Panc1 (cell line): ENCODE data around the gene TWNK. TPM values are rescaled to one million over a fixed set of nuclear protein-coding genes. Genes with fewer than 3 reads are reported as not detected.

Experiments
- ATAC-seq: fragments of 200-7000 bp; cut with Tn5 transposase; 2 replicates; pipeline ENCODE4 v1.9.1; 2020; ENCODE audit warnings: mild to moderate bottlenecking, moderate library complexity
- BruUV-seq: library from RNA; stranded (reverse); fragments of 400-500 nt; replicated peaks from 2 replicates; lab custom pipeline; 2021; lab: Mats Ljungman, UMichigan
- CTCF ChIA-PET: fragments of 300-600 bp; sonication (Branson Sonifier 250); formaldehyde crosslinking; loops from one replicate; lab custom pipeline; 2022; ENCODE audit warnings: antibody characterized with exemption; lab: Charles Lee
- POLR2A ChIA-PET: fragments of 300-600 bp; sonication (Branson Sonifier 250); formaldehyde crosslinking; loops from one replicate; lab custom pipeline; 2022; ENCODE audit warnings: antibody characterized with exemption; lab: Charles Lee
- DNase-seq: peaks from one replicate; pipeline ENCODE4 v3.0.0-alpha.2; 2010; ENCODE audit warnings: low read depth, low spot score
- H3K27ac ChIP-seq: 2 replicates; pipeline ENCODE4 v1.5.1; 2011; ENCODE audit warnings: mild to moderate bottlenecking, low read length, inconsistent platforms
- H3K27me3 ChIP-seq: fragments of 200-500 bp; sonication (Bioruptor generic); 2 replicates; pipeline ENCODE4 v1.6.0; 2014; ENCODE audit warnings: low read length, inconsistent platforms; ENCODE audit not compliant: control insufficient read depth, insufficient read depth
- H3K36me3 ChIP-seq: fragments of 200-500 bp; sonication (Bioruptor generic); 2 replicates; pipeline ENCODE4 v1.5.1; 2014; ENCODE audit warnings: inconsistent platforms, mild to moderate bottlenecking, low read length, moderate library complexity; ENCODE audit not compliant: control insufficient read depth, insufficient read depth
- H3K4me1 ChIP-seq: 2 replicates; pipeline ENCODE4 v1.5.1; 2011; ENCODE audit warnings: inconsistent platforms, mild to moderate bottlenecking, low read length, moderate library complexity; ENCODE audit not compliant: control insufficient read depth, insufficient read depth
- H3K4me3 ChIP-seq, 2 experiments: 2 replicates each; pipeline ENCODE4 v1.5.1; 2011 to 2012; ENCODE audit warnings: low read depth in 2 of 2, low read length in 2 of 2, mild to moderate bottlenecking in 2 of 2, inconsistent platforms in 1 of 2, moderate library complexity in 1 of 2
- H3K9me3 ChIP-seq: fragments of 200-500 bp; sonication (Bioruptor generic); 2 replicates; pipeline ENCODE4 v1.5.1; 2014; ENCODE audit warnings: low read depth, mild to moderate bottlenecking, inconsistent platforms, low read length, moderate library complexity; ENCODE audit not compliant: control insufficient read depth, insufficient read depth
- CTCF ChIP-seq: fragments of 450-650 bp; IDR thresholded peaks from 2 replicates; pipeline ENCODE4 v1.5.1; 2017; ENCODE audit warnings: mild to moderate bottlenecking
- POLR2AphosphoS5 ChIP-seq: IDR thresholded peaks from 2 replicates; pipeline ENCODE4 v1.6.1; 2012; ENCODE audit warnings: mild to moderate bottlenecking, low read depth, low read length, moderate library complexity
- SIN3A ChIP-seq: IDR thresholded peaks from 2 replicates; pipeline ENCODE4 v1.6.1; 2012; ENCODE audit warnings: low read depth, mild to moderate bottlenecking, low read length, moderate library complexity, borderline replicate concordance; ENCODE audit not compliant: insufficient read depth
- TCF7L2 ChIP-seq: IDR thresholded peaks from 2 replicates; pipeline ENCODE4 v1.6.1; 2011; ENCODE audit warnings: mild to moderate bottlenecking, low read depth, low read length, inconsistent platforms
- in situ Hi-C: cut with HindIII; loops from 2 replicates; pipeline ENCODE4 v1.10.0; 2016; ENCODE audit warnings: low sequenced_read_pairs, low pct_unique_long_range_greater_than_20kb
- intact Hi-C: fragments of 100-400 bp; cut with micrococcal nuclease; formaldehyde crosslinking; loops from one replicate; pipeline ENCODE4 v1.10.0; 2022; ENCODE audit not compliant: unreplicated experiment
- total RNA-seq: library from RNA; stranded (reverse); gene quantifications from one replicate; pipeline ENCODE4 v1.2.1, GENCODE V29; 2021; ENCODE audit not compliant: unreplicated experiment
- TF ChIP-seq, protein P1 (sequence below), 2 experiments: IDR thresholded peaks; 2 replicates each; pipeline ENCODE4 v1.6.1; 2011 to 2012; ENCODE audit warnings: low read depth in 2 of 2, control low read depth in 1 of 2, low read length in 1 of 2, mild to moderate bottlenecking in 1 of 2, moderate library complexity in 1 of 2; ENCODE audit not compliant: insufficient read depth in 1 of 2

Gene TWNK
- total RNA-seq, 1 experiment from 2014 or later = 30.5 TPM

DNA sequence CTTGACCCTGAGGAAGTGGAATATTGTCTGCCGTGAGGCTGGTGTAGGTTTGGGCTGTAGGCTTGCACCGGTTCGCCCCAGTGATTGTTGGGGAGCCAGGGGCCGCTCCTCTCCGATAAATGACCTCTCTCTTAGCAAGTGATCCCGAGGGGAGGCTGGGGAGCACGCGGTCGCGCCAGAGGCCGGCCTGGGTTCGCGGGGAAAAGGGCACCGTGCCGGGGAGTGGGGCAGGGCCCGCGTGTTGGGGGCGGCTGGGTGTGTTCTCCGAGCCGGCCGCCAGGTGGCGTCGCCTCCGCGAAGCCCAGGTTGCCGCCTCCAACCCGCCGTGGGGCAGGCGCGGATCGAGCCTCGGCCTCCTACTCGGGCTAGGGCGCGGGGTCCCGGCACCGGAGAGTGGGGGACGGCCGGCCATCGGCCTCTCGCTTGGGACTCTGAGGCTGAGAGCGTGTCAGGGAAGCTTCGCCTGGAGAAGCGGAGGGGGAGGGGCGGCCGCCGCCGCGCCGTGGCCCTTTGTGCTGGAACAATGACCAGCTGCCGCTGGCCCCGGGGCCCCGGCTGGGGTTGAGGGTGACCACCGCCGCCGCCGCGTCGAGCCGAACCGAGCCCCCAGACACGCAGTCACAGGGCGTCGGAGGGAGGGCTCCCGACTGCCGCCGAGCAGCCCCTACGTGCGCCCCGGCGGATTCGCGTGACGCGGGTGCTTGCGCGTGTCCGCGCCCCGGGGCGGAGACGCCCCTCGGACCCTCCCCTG lies 11.8 kb downstream of the TWNK start:
- in situ Hi-C loops = no loop called here
- H3K36me3 ChIP-seq = peaks cover 11% of the 10 kb centered on the region; the same call in 1 of the 2 replicates
- H3K27ac ChIP-seq = peak overlapping the region; percentile 96
- DNase-seq = no peak
- intact Hi-C loops = no loop called here
- ChIA-PET POLR2A (interaction anchor here (0.8 kb wide), 1 partner anchor 15 kb away, joined by 3 read pairs; no protein-coding TSS in a partner anchor), CTCF (interaction anchor here (0.5 to 1.4 kb wide), 9 partner anchors 12 to 787 kb away, joined by 4 to 14 read pairs (median 5); no protein-coding TSS in a partner anchor)
- peak; percentile 85; the same call in 1 of the 2 replicates for TF ChIP-seq SIN3A
- TF ChIP-seq POLR2AphosphoS5 = peak; percentile 64; the same call in 1 of the 2 replicates
- TF ChIP-seq CTCF = peak; percentile 99
- TF ChIP-seq TCF7L2 = no peak
- TF ChIP-seq, protein P1, sequence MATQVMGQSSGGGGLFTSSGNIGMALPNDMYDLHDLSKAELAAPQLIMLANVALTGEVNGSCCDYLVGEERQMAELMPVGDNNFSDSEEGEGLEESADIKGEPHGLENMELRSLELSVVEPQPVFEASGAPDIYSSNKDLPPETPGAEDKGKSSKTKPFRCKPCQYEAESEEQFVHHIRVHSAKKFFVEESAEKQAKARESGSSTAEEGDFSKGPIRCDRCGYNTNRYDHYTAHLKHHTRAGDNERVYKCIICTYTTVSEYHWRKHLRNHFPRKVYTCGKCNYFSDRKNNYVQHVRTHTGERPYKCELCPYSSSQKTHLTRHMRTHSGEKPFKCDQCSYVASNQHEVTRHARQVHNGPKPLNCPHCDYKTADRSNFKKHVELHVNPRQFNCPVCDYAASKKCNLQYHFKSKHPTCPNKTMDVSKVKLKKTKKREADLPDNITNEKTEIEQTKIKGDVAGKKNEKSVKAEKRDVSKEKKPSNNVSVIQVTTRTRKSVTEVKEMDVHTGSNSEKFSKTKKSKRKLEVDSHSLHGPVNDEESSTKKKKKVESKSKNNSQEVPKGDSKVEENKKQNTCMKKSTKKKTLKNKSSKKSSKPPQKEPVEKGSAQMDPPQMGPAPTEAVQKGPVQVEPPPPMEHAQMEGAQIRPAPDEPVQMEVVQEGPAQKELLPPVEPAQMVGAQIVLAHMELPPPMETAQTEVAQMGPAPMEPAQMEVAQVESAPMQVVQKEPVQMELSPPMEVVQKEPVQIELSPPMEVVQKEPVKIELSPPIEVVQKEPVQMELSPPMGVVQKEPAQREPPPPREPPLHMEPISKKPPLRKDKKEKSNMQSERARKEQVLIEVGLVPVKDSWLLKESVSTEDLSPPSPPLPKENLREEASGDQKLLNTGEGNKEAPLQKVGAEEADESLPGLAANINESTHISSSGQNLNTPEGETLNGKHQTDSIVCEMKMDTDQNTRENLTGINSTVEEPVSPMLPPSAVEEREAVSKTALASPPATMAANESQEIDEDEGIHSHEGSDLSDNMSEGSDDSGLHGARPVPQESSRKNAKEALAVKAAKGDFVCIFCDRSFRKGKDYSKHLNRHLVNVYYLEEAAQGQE (IDR thresholded peaks at IDR 0.05; ENCODE audit: insufficient read depth in 1 of 2, low read depth in 2 of 2, low read length in 1 of 2) = no peak
- no peaks in the 10 kb centered on the region for H3K9me3 ChIP-seq
- ATAC-seq = peak; percentile 54
- H3K4me1 ChIP-seq = peaks cover 37% of the 10 kb centered on the region
- H3K27me3 ChIP-seq = no peaks in the 10 kb centered on the region
- no TSS peak for BruUV-seq
- peak overlapping the region; percentile 74 to 87 for H3K4me3 ChIP-seq

DNA sequence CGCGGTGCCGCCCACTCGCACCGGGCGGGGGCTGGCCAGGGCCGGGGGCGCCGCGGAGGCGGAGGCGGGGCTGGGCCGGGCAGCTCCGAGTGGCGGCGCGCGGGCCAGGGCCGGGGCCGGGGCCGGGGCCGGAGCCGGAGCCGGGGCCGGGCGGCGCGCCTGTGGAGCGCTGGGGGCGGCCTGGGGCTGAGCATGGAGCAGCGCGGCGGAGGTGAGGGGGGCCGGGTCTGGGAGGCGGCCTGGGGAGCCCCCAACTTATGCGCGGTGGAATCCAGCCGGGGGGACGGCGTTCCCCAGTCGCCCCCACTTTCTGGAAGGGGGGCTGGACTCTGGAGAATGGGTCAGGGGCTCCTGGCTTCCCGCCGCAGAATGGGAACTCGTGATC lies 12.4 kb downstream of the TWNK start, which contains the start of gene LZTS2:
Gene LZTS2, plus strand, starts transcription at position 67 of the 385 bp plus-strand sequence. CDS start 2,731 bp downstream, outside the sequence.
- intact Hi-C loops (no loop called here), in situ Hi-C loops (no loop called here)
- H3K36me3 ChIP-seq = peaks cover 11% of the 10 kb centered on the region; the same call in 1 of the 2 replicates
- no peak for TF ChIP-seq TCF7L2
- TF ChIP-seq POLR2AphosphoS5 = no peak
- no peak for TF ChIP-seq CTCF
- TF ChIP-seq SIN3A = no peak
- TF ChIP-seq, protein P1 (IDR thresholded peaks at IDR 0.05; ENCODE audit: insufficient read depth in 1 of 2, low read depth in 2 of 2, low read length in 1 of 2) = no peak
- no TSS peak for BruUV-seq
- no peaks in the 10 kb centered on the region for H3K9me3 ChIP-seq
- peak within 1 kb of the TSS; percentile 74 to 87 for H3K4me3 ChIP-seq
- CTCF ChIA-PET = interaction anchor here (0.5 to 1.4 kb wide), 4 partner anchors 12 to 242 kb away, joined by 4 to 5 read pairs (median 5); no protein-coding TSS in a partner anchor
- peak within 1 kb of the TSS; percentile 96 for H3K27ac ChIP-seq
- no peak for DNase-seq
- no peaks in the 10 kb centered on the region for H3K27me3 ChIP-seq
- H3K4me1 ChIP-seq = peaks cover 36% of the 10 kb centered on the region
- POLR2A ChIA-PET = no interaction called here
- peak; percentile 14; the same call in 1 of the 2 replicates for ATAC-seq
